HS-5 (cell line): ENCODE results near the gene CAPN11.
"Not testable (repeated sequence)": the region's sequence is repeated elsewhere in the genome, so short reads cannot be mapped to it uniquely, and the experiment has no call there.

Source experiments
- DNase-seq: peaks from one replicate; pipeline ENCODE4 v3.0.0-alpha.2; 2012; ENCODE audit warnings: low read depth

CAPN11 gene

GRCh38 chr6:44181784-44182183, 23.2 kb downstream of the CAPN11 start:
- DNase-seq: not testable (repeated sequence)

GRCh38 chr6:44182911-44183390, 24.3 kb downstream of the CAPN11 start:
- DNase-seq: no peak

GRCh38 chr6:44183783-44184182, 25.2 kb downstream of the CAPN11 start:
- DNase-seq: no peak

GRCh38 chr6:44185356-44185755, 26.7 kb downstream of the CAPN11 start:
- not testable (repeated sequence) for DNase-seq

- DNase-seq: no peak
Observed at GRCh38 chr6:44185953-44186634, 27.5 kb downstream of the CAPN11 start.

DNA sequence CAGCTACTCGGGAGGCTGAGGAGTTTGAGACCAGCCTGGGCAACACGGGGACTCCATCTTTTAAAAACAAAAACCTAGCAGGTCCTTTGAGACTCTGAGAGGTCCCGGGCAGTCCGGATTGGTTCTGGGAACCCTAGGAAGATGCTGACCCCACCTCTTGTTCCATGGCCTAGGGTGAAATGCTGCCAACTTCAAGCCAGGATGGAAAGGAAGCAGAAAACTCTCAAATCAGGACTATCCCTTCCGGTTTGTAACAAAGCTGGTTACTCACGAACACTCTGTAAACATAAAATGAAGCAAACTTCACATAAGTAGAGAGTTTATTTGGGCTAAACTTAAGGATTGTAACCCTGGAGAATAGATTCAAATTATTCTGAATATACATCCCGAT, 28.0 kb downstream of the CAPN11 start:
- no peak for DNase-seq

- no peak for DNase-seq
Observed at GRCh38 chr6:44188819-44189218, 30.2 kb downstream of the CAPN11 start.

GRCh38 chr6:44189257-44189656, 30.6 kb downstream of the CAPN11 start:
- no peak for DNase-seq

- no peak for DNase-seq
Observed at GRCh38 chr6:44190715-44191114, 32.1 kb downstream of the CAPN11 start.

- DNase-seq: no peak
Observed at GRCh38 chr6:44192428-44193041, 33.9 kb downstream of the CAPN11 start.

GRCh38 chr6:44193307-44193910, 34.8 kb downstream of the CAPN11 start:
- no peak for DNase-seq

DNA sequence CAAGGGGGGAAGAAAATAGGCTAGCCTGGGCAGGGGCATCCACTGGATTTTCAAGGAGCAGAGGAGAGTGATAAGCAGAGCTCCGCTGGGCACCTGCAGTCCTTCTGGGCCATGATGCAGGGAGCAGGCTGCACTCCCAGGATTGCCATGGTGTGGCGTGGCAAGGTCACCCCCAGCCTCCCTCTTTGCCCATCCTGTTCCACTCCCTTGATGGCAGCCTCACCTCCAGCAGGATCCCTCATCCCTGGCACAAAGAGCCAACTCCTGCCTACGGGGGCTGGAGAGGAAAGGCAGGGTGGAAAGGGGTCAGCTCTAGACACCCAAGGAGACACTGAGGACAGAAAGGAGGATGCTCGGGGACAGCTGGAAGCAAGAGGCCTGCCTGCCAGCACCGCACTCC, 35.7 kb downstream of the CAPN11 start:
- DNase-seq: no peak

- not testable (repeated sequence) for DNase-seq
Observed at GRCh38 chr6:44196351-44196750, 37.7 kb downstream of the CAPN11 start.

- DNase-seq: no peak
Observed at GRCh38 chr6:44198684-44199083, 40.1 kb downstream of the CAPN11 start.

GRCh38 chr6:44199883-44200282, 41.3 kb downstream of the CAPN11 start:
- DNase-seq: no peak

GRCh38 chr6:44201200-44201599, 42.6 kb downstream of the CAPN11 start:
- no peak for DNase-seq

GRCh38 chr6:44201638-44202303, 43.2 kb downstream of the CAPN11 start:
- DNase-seq: no peak

GRCh38 chr6:44202332-44202971, 43.8 kb downstream of the CAPN11 start:
- DNase-seq: no peak

GRCh38 chr6:44202972-44203750, 44.5 kb downstream of the CAPN11 start:
- DNase-seq: no peak

GRCh38 chr6:44203955-44204354, 45.3 kb downstream of the CAPN11 start:
- DNase-seq: no peak

DNA sequence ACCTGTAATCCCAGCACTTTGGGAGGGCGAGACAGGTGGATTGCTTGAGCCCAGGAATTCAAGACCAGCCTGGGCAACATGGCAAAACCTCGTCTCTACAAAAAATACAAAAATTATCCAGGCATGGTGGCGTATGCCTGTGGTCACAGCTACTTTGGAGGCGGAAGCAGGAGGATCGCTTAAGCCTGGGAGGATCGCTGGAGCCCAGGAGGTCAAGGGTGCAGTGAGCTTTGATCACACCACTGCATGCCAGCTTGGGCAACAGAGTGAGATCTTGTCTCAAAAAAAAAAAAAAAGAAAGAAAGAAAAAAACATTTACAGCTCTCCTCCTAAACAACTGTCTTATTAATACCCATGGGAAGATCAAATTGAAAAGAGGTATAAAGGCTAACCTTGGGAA, 49.3 kb downstream of the CAPN11 start:
- no peak for DNase-seq

DNA sequence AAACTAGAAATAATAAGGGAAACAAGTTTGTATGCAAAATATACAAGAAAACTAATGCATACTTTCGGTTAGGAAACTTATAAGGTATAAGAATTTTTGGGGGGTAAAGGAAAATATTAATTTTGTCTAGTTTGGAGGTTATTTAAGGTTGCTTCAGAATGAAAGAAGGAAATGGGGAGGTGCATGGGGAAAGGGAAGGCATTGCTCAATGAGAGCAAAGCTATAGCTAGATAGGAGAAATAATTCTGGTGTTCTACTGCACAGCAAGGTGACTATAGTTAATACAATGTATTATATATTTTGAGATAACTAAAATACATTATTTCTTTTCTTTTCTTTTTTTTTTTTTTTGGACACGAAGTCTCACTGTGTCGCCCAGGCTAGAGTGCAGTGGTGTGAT, 52.7 kb downstream of the CAPN11 start:
- DNase-seq: no peak
